Right renal pelvis (tissue), 4 donors: Measurements from ENCODE around the gene URI1. TPM values are rescaled to one million over a fixed set of nuclear protein-coding genes. Genes with fewer than 3 reads are reported as not detected.
"Not testable (repeated sequence)": the region's sequence is repeated elsewhere in the genome, so short reads cannot be mapped to it uniquely, and the experiment has no call there.

ENCODE experiments used
- DNase-seq, 4 donors: peaks; one replicate each; pipeline ENCODE4 v3.0.0-alpha.2; 2013; ENCODE audit warnings: low read depth in 4 of 4, low spot score in 3 of 4, missing footprints in 1 of 4
- polyA plus RNA-seq, 4 donors: library from polyadenylated mRNA; unstranded; fragments of 120-200 nt; gene quantifications; one replicate each; pipeline ENCODE4 v1.2.1, GENCODE V29; 2013; ENCODE audit not compliant: insufficient read length in 4 of 4

Gene URI1, protein sequence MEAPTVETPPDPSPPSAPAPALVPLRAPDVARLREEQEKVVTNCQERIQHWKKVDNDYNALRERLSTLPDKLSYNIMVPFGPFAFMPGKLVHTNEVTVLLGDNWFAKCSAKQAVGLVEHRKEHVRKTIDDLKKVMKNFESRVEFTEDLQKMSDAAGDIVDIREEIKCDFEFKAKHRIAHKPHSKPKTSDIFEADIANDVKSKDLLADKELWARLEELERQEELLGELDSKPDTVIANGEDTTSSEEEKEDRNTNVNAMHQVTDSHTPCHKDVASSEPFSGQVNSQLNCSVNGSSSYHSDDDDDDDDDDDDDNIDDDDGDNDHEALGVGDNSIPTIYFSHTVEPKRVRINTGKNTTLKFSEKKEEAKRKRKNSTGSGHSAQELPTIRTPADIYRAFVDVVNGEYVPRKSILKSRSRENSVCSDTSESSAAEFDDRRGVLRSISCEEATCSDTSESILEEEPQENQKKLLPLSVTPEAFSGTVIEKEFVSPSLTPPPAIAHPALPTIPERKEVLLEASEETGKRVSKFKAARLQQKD
- 100 to 1,000 TPM in 3 of 4 donors, 10 to 100 TPM in 1; 98.0 to 123 (median 119) TPM for polyA plus RNA-seq

DNA sequence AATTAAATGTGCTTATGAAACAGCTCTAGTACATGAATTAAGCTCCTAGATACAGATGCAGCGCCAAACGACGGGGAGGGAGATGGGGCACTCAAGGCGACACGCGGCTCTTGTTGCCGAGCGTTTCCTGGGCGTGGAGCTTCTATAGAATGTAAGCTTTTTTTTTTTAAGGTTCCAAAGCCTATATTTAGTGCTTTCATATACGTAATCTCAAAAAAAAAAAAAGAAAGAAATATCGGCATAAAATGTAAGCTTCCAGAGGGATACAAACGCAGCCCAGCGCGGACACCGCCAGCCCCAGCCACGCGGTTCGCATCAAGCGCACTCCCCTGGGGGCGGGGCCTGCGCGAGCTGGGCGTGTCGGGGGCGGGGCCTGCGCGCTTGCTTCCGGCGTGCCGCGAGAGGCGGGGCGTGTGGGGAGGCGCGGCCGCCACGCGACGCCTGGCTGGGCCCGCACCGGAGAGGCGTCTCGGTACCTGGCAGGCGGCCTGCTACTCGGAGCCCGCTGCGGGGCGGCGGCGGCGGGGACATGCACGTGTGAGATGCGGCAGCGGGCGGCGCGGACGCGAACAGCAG is at the start of gene URI1:
Gene URI1 (plus strand): TSS at position 412 of the 576 bp plus-strand sequence. CDS start 309 bp downstream, outside the sequence.
- DNase-seq: peak; percentile 65 to 78 (median 71)

DNA sequence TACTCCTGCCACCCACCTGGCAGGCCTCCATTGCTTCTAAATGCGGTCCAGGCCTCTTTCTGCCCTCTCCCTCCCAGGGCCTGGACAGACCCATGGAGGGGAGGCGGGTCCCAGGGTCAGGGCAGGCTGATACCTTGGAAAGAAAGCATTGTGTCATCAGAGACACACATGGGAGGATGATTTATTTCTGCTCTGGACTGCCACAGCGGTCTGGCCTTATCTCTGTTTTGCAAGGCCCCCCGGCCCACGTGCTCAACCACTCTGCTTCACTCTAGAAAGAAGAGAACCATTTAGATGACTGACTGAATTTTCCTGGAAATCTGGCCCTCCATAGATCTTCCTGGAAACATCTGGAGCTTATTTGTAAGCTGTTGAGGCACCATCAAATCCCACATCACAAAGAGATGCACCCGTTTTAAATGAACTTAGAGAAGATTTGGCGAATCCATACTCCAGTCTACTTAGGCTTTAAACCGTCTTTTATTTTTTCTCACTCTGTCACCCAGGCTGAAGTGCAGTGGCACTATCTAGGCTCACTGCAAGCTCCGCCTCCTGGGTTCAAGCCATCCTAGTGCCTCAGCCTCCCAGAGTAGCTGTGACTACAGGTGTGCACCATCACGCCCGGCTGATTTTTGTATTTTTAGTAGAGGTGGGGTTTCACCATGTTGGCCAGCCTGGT is 48.3 kb upstream of the URI1 start:
- no peak for DNase-seq

DNA sequence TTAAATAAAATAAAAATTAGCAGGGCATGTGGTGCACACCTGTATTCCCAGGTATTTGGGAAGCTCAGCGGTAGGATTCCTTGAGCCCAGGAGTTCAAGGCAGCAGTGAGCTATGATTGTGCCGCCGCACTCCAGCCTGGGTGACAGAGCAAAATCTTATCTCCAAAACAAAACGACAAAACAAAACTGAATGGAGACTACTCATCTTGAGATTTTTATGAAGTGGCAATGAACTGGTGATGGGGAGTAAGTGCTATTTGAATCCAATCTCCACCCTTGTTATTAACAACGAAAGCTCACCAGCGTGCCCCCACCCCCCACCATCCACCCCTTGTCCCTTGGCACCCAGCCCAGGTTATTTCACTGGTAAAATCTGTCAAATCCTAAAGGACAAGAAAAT is 45.2 kb upstream of the URI1 start:
- DNase-seq: no peak

DNA sequence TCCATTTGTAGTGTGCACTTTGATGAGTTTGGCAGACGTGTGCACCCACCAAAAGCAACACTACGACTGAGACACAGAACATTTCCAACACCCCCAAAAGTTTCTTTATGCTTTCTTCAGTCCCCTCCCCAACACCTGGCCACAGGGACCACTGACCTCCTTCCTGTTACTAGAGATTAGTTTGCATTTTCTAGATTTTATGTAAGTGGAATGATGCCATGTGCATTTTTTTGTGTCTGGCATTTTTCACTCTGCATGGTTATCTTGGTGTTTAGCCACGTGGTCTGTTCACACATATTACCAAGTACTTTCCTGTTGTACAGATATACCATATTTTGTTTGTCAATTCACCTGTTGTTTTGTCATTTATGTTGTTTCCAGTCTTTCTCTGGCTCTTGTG is 44.6 kb upstream of the URI1 start:
- DNase-seq: no peak

DNA sequence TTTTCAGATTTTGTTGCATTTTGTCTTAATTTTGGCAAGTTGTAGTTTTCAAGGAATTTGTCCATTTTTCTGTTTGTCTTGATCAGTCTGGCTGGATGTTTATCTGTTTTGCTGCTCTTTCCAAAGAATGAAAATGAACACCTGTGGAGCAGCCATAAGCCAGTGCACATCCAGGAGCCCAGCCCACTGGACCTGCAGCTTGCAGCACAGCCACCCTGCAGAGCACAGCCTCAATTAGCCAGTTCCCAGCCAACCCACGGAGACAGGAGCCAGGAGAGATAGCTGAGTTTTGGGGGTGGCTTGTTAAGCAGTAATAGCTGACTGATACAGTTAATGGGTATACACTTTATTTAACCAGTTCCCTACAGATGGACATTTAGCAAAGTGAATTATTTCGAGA is 38.0 kb upstream of the URI1 start:
- DNase-seq: no peak

DNA sequence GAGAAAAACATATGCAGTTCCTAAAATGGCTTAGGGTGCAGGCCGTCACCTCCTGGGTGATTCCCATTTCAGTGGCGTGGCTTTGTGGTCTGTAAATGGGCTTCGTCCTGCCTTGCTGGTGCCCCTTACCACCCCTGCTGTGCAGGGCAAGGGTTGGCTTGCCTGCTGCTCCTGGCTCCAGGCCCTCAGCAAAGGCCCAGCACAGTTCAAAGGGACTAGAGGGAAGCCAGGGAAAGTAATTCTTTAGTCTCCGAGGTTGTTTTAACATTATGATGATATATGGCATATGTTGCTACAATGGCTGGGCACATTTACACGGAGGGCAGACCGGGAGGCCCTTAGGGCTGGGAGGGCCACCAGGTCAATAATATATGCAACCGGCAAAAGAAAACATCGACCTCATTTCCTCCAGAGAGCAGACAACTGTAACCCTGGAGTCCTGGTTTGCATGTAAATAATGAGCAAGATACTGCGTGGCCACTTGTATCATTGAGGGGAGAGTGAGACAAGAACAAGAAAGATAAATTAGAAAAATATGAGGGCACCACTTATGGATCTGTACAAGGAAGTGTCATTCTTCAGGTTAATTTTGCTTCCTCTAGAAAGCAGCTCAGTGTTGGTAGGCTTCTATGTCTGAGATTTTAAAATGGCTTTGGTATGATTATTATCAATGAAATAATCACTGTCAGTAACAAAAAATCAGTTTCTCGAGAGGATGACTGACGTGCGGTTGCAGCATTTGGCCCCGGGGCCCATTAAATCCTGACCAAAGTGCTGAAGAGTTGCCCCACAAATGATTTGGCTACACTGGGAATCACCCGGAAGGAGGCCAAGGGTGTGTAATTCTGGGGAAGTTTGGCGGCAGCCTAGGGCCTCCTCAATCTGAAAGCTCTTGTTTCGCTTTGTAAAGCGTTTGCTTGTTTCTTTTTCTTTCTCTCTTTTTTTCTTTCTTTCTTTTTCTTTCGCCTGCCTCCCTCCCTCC is 32.8 kb upstream of the URI1 start:
- no peak for DNase-seq

DNA sequence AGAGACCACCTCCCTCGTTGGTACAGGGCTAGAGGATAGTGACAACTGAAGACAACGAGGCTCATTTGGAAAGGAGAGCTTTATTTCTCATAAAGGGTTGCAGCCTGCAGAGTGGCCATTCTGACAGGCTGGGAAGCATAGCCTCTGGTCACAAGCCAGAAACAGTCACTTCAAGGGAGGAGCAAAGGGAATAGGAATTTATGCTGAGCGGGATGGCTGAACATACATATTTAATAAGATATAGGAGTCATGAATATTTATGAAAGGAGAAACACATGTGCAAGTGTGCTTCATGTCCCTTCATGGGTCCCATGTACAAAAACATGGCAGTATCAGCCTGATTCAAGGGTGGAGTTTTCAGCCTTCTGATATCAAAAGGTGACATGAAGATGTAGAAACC is 27.1 kb upstream of the URI1 start:
- no peak for DNase-seq

DNA sequence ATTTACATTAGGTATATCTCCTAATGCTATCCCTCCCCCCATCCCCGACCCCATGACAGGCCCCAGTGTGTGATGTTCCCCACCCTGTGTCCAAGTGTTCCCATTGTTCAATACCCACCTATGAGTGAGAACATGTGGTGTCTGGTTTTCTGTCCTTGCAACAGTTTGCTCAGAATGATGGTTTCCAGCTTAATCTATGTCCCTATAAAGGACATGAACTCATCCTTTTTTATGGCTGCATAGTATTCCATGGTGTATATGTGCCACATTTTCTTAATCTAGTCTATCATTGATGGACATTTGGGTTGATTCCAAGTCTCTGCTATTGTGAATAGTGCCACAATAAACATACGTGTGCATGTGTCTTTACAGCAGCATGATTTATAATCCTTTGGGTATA is 26.2 kb upstream of the URI1 start:
- not testable (repeated sequence) for DNase-seq

DNA sequence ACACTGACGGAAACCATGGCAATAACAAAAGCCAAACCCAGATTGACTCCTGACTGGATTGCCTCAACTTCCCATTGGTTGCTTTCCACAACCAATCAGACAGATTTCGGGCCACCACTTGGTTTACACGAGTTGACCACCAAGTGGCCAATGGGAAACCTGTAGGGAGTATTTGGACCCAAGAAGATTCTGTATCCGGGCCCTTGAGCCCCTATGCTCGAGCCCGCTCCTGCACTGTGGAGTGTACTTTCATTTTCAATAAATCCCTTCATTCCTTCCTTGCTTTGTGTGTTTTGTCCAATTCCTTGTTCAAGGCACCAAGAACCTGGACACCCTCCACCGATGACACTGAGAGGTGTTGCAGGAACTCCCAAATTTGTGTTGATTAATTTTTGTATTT is 24.1 kb upstream of the URI1 start:
- DNase-seq: no peak

DNA sequence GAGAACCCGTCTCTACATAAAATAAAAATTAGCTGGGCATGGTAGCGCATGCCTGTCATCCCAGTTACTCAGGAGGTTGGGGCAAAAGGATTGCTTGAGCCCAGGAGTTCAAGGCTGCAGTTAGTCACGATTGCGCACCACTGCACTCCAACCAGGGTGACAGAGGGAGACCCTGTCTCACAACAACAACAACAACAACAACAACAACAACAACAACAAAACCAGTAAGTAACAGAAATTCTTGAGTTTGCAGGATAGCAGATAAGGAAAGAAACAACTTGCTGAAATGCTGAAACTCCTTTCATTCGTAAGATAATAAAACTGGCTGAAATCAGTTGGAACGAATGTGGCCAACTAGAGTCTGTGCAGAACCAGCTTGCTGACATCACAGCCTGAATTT is 23.1 kb upstream of the URI1 start:
- no peak for DNase-seq

DNA sequence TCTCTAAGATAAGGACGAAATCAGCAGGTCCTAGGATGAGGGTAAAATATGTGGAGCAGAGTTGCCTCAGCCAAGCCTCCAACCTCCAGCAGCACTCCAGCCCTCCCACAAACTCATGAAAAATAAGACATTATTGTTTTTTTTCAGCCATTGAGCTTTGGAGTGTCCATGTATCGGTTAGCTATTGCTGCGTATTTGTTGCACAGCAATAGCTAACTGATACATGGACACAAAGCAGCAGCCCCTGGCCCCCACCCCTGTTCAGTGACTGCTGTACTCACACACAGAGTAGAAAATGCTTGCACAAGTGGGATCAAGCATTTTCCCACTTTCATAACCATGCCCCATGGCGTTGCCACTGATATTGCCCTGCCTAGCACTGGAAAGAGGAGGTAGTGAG is 19.1 kb upstream of the URI1 start:
- no peak for DNase-seq

DNA sequence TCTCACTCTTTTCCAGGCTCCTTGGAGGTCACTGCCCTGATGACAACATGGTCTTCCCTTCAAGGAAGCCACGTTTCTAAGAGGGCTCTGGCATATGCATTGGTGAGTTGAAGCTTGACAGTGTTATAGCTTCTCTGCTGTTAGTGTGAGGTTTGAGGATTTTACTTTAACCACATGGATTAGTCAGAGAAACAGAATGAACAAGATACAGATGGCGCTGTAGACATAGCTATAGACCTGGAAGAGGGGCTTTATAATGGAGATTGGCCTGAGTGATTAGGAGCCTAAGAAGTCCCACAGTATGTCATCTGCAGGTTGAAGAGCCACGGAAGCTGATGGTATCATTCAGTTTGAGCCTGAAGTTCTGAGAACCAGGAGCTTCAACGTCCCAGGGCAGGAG is 18.4 kb upstream of the URI1 start:
- DNase-seq: no peak

DNA sequence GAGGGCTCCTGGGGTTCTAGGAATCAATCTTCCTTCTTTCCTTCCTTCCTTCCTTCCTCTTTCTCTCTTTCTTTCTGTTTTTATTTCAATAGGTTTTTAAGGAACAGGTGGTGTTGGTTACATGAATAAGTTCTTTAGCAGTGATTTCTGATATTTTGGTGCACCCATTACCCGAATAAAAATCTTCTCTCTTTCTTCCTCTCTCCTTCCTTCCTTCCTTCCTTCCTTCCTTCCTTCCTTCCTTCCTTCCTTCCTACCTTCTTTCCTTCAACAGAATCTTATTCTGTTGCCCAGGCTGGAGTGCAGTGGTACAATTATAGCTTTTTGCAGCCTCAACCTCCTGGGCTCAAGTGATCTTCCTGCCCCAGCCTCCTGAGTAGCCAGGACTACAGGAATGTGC is 16.0 kb upstream of the URI1 start:
- no peak for DNase-seq

DNA sequence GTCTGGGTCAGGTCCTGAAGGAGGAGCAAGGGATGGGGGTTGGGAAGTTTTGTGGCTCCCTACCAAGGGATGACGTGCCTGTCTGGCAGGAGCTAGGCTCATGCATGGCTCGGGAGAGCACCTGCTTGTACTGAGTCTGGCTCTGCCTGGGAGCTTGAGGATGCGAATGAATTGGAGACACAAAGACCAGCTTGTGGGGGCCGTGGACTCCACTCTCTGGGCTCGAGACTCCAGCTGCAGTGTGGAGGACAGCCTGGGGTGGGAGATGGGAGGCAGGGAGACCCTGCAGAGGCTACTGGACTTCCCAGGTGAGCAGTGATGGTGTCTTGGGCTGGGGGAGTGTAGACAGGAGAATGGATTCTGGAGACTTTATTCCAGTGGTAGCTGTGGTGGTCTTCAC is 15.2 kb upstream of the URI1 start:
- no peak for DNase-seq

DNA sequence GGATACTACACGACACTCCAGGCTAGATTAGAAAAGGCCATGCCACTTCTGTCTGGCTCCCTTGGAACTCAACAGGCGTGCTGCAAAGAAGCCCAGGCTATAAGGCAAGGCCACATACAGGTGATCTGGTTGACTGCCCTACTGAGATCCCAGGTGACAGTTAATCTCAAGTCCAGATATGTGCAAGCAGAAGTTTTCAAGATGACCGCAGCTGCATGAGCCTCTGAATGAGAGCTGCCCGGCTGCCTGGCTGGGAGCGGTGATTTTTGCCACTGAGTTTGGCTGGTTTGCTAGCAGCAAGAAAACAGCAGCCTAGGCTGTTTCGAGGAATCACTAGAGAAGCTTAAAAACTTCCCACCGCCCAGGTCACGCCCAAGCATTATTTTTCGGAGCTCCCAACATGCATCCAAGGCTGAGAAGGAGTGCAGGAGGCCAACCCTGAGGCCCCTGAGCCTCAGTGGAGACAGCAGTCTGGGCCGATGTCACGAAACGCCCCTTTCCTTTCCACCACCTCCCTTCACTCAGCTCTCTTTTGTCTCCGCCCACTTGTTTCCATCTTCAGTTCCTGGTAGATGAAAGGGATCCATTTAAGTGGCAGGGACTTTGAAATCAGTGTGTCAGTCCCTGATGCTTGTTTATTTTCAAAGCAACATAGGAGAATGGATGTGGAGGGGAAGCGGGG is 14.0 kb upstream of the URI1 start:
- no peak for DNase-seq

DNA sequence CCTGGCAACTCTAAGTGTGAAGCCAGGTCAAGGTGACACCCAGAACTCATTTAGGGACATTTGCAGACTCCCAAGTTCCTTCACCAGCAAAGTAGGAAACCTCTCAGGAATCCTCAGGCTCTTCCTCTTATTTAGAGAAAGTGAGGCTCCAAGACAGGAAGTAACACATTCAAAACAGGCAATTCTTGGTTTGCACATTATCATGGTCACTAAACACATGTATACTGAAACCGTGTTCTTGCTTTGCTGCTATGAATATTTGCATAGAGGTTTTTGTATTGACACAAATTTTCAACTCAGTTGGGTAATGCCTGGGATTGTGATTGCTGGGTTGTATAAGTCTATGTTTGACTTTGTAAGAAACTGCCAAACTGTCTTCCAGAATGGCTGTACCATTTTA is 13.2 kb upstream of the URI1 start:
- no peak for DNase-seq

DNA sequence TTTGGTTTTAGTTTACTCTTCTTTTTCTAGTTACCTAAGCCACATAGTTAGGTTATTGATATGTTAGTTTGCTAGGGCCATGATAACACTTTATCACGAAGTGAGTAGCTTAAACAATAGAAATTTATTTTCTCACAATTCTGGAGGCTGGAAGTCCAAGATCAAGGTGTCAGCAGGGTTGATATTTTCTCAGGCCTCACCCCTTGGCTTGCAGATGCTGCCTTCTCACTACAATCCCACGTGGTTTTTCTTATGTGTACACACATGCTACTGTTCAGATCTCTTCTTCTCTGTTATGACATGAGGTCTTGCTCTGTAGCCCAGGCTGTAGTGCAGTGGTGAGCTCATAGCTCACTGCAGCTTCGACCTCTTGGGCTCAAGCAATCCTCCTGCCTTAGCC is 7.8 kb upstream of the URI1 start:
- no peak for DNase-seq

DNA sequence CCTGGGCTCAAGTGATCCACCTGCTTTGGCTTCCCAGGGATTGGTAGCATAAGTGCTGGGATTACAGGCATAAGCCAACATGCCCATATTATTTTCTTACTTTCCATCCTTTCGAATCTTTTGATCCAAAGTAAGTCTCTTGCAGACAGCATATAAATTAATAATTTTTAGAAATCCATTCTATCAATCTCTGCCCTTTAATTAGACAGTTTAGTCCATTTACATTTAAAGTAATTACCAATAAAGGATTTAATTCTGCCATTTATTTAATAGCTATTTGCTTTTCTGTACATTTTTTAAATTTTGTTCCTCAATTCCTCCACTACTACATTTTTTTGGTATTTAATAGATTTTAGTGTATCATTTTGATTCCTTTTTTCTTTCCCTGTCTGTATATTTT is 7.3 kb upstream of the URI1 start:
- DNase-seq: no peak

DNA sequence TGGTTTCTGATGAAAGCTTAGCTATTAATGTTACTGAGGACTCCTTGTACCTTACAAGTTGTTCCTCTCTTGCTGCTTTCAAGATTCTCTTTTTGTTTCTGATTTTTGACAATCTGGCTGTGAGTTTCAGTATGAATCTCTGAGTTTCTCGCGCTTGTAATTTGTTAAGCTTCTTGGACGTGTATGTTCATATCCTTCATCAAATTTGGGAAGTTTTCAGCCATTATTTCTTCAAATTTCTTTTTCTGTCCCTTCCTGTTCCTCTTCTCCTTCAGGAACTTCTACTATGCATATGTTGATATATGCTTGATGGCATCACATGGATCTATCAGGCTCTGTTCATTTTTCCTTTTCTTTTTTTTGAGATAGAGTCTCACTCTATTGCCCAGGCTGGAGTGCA is 5.6 kb upstream of the URI1 start:
- DNase-seq: no peak

DNA sequence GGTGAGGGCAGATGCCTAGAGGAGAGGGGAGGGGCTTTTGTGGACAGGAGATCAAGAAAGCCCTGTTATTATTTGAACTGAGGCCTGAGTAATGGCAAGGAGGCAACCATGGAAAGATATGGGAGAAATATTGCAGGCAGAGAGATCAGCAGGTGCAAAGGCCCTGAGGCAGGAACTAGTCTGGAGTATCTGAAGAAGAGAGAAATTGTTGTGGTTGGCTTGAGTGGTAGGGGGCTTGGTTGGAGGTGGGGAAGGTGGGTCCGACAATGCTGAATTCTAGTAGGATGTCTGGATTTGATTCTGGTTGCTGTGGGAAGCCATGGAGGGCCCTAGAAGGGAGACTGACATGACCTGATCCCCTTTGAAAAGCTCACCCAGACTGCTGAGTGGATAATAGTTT is 2.4 kb upstream of the URI1 start:
- DNase-seq: no peak
